Activated CD4-positive, CD25-positive, alpha-beta regulatory T cell (primary cell): ENCODE measurements around the gene BANF1.
"Not testable (repeated sequence)": the region's sequence is repeated elsewhere in the genome, so short reads cannot be mapped to it uniquely, and the experiment has no call there.

ENCODE experiments used
- DNase-seq, 4 experiments: peaks; one replicate each; lab custom pipeline; 2025; lab: John Stamatoyannopoulos, UW

BANF1 gene

GRCh38 chr11:65978391-65979238 is 23.7 kb upstream of the BANF1 start:
- no peak for DNase-seq

GRCh38 chr11:65979261-65979759 is 23.0 kb upstream of the BANF1 start:
- no peak for DNase-seq

- no peak for DNase-seq
Measured at GRCh38 chr11:65981101-65981740, 21.1 kb upstream of the BANF1 start.

GRCh38 chr11:65981972-65982823 is 20.1 kb upstream of the BANF1 start:
- DNase-seq, result no peak

- no peak for DNase-seq
Measured at GRCh38 chr11:65982824-65983588, 19.3 kb upstream of the BANF1 start.

GRCh38 chr11:65983589-65983987 is 18.7 kb upstream of the BANF1 start:
- no peak for DNase-seq

- no peak for DNase-seq
Measured at GRCh38 chr11:65987336-65987735, 15.0 kb upstream of the BANF1 start.

GRCh38 chr11:65988791-65989592 is 13.3 kb upstream of the BANF1 start:
- DNase-seq, result peak; percentile 75 to 86 (median 84)

- no peak for DNase-seq
Measured at GRCh38 chr11:65992056-65992455, 10.2 kb upstream of the BANF1 start.

- DNase-seq, result no peak
Measured at GRCh38 chr11:65997286-65997685, 5.0 kb upstream of the BANF1 start.

GRCh38 chr11:66002648-66003225 is 434 bp downstream of the BANF1 start:
- peak in 1 of 4 experiments; percentile 71 for DNase-seq

GRCh38 chr11:66003291-66003690 is 988 bp downstream of the BANF1 start:
- no peak for DNase-seq

- DNase-seq, result no peak
Measured at GRCh38 chr11:66004186-66004585, 1.9 kb downstream of the BANF1 start.

- DNase-seq, result no peak
Measured at GRCh38 chr11:66006134-66006890, 4.0 kb downstream of the BANF1 start.

GRCh38 chr11:66006891-66007176 is 4.5 kb downstream of the BANF1 start:
- no peak for DNase-seq

- no peak for DNase-seq
Measured at GRCh38 chr11:66007201-66007634, 4.9 kb downstream of the BANF1 start.

GRCh38 chr11:66008095-66008467 is 5.8 kb downstream of the BANF1 start:
- DNase-seq, result no peak

GRCh38 chr11:66008468-66009101 is 6.3 kb downstream of the BANF1 start:
- no peak for DNase-seq

GRCh38 chr11:66010036-66010435 is 7.7 kb downstream of the BANF1 start:
- not testable (repeated sequence) for DNase-seq
